HCEC 1CT (cell line): ENCODE data around the gene BTN2A1.

ENCODE experiments used
- DNase-seq: peaks from one replicate; pipeline ENCODE4 v3.0.0-alpha.2; 2017

Gene BTN2A1

GRCh38 chr6:26471970-26472369 lies 14.2 kb downstream of the BTN2A1 start:
- DNase-seq = no peak

DNA sequence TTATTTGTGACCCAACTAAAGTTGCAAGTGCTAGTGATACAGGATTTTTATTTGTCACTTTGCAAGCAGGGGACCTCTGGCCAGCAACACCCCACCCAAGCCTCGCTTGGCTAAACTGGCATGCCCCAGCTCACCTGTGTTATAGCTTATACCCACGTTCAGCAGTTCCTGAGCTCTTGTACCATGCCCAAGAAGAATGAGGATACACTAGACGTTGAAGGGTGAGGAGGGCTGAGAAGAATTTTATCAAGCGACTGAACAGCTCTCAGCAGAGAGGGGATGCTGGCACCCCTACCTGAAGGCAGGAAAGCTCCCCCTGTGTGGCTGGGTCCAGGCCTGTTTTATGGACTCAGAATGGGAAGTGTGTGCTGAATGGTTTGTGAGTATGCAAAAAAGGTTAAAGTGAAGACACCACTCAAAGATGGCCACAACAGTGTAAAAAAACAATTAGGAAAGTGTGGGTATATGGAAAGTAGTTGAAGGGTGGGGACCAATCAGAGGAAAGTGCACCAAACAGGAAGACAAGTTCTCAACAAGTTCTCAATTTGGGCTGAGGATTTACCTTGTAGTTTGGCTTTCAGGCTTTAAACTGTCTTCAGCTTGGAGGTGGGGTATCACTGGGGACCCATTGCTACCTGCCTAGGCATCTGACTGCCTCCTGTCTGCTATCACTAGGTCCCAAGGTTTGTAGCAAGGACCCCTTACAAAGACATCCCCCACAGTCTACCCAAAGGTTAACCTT lies 15.0 kb downstream of the BTN2A1 start:
- DNase-seq = no peak

DNA sequence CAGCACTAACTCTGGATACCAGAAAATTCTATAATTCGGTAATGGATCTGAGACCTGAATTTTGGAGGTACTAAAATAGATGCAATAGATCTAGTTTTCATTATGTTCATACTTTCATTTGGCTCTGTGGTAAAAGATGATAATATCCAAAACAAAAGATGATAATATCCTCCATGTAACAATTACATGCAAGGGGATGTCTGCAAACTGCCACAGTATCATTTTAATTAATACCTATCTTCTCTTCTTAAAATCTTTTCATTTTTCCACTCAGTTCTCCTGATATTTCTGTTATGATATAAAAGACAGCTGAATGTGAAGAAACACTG lies 15.6 kb downstream of the BTN2A1 start:
- no peak for DNase-seq

GRCh38 chr6:26473758-26474438 lies 16.1 kb downstream of the BTN2A1 start:
- DNase-seq = peak; percentile 98

GRCh38 chr6:26474439-26474881 lies 16.7 kb downstream of the BTN2A1 start:
- DNase-seq = no peak

- peak; percentile 32 for DNase-seq
Observed at GRCh38 chr6:26475823-26476729, 18.3 kb downstream of the BTN2A1 start.

GRCh38 chr6:26476896-26477295 lies 19.1 kb downstream of the BTN2A1 start:
- DNase-seq = no peak

- no peak for DNase-seq
Observed at GRCh38 chr6:26477426-26477825, 19.7 kb downstream of the BTN2A1 start.

DNA sequence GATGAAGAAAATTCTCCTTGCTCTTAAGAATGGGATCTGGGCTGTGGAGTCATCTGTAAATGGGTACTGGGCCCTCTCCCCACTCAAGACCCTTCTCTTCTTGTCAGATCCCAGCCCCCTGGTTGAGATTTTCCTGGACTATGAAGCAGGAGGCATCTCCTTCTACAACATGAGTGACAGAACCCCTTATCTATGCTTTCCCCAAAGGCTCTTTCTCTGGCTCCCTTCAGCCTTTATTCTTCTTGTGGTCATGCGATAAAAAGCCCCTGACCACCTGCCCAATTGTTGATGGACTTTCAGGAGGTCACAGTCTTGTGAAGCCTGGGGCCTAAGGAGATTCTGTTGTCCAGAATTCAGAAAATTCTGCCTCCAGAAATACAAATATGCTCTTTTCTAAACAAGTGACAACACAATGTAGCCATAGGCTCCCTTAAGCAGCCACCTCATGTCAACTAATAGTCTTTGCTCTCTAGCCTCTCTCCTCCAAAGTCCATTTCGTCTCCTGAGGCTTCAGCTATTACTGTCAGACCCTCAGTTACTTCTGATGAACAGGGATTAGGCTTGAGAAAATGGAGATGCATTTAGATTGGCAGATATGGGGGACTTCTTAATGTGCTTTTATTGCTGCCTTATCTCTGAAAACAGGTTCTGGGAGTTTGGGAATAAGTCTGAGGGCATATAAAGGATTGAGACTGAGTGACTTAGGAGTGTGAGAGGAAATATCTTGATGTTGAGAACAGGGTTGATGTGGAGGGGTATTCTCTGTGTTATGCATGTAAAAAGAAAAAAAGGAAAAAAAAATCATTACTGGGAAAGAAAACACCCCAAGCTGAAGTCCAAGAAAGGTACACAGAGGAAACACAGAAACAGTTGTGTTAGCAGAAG lies 20.6 kb downstream of the BTN2A1 start:
- no peak for DNase-seq

GRCh38 chr6:26478985-26479278 lies 21.2 kb downstream of the BTN2A1 start:
- DNase-seq = no peak

GRCh38 chr6:26482338-26482737 lies 24.6 kb downstream of the BTN2A1 start:
- no peak for DNase-seq

GRCh38 chr6:26483727-26484126 lies 26.0 kb downstream of the BTN2A1 start:
- DNase-seq = no peak

DNA sequence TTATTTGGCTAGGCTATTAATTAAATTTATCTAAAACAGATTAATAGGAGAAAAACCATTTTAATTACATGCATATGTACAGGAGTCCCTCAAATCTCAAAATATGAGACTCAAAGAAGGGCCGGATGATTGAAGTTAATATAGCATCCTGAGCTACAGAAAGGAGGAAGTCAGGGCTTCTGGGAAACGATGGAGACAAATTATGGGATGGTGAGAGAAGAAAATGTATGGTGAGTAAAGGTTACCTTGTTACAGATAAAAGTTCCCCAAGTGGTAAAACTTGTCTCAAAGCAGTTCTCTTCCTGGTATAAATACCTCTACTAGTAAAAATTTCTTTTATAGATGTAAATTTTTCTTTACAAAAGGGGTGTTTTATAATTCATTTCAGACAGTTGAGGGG lies 26.4 kb downstream of the BTN2A1 start:
- DNase-seq = no peak

- no peak for DNase-seq
Observed at GRCh38 chr6:26485112-26485780, 27.5 kb downstream of the BTN2A1 start.

DNA sequence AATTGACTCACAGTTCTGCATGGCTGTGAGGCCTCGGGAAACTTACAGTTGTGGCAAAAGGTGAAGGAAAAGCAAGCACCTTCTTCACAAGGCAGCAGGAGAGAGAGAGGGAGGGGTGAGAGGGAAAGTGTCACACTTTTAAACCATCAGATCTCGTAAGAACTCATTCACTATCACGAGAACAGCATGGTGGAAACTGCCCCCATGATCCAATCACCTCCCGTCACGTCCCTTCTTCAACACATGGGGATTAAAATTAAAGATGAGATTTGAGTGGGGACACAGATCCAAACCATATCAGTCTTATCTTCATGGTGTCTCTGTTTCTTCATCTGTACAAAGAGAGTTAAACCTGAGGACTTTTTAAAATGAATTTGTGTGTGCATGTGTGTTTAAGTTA lies 28.6 kb downstream of the BTN2A1 start:
- no peak for DNase-seq

GRCh38 chr6:26487466-26487865 lies 29.7 kb downstream of the BTN2A1 start:
- no peak for DNase-seq

DNA sequence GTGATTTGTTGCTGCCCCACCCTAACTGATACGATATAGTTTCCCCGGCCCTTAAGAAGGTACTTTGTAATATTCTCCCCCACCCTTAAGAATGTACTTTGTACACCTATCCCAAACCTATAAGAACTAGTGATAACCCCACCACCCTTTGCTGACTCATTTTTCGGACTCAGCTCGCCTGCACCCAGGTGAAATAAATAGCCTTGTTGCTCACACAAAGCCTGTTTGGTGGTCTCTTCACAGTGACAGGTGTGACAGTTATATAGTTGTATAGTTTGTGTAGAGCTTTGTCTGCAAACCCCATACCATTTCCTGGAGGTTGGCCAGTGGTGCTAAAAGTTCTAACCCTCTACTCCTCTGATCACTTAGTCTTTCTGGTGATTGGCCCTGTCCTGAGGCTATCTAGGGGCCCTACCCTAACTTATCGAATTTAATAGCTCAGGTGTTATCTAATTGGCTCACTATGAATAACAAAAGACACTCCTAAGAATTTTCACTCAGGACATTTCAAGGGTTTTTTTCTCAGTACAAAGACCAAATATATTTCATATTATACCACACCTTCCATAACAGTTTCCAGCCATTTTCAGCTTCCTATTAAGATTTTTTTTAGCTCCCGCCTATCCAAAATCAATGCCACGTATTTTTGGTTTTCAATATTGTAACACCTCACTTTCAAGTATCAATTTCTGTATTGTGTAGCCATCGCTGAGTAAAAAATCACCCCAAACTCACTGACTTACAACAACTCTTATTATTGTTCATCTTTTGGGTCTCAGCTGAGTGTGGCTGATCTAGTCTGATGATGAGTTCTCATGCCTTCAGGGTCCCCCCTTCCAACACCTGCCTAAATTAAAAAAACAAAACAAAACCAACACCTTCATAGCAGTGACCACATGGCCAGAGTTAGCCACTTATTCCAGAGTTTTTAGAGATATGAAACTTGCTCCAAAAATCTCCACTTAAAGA lies 32.5 kb downstream of the BTN2A1 start:
- no peak for DNase-seq

DNA sequence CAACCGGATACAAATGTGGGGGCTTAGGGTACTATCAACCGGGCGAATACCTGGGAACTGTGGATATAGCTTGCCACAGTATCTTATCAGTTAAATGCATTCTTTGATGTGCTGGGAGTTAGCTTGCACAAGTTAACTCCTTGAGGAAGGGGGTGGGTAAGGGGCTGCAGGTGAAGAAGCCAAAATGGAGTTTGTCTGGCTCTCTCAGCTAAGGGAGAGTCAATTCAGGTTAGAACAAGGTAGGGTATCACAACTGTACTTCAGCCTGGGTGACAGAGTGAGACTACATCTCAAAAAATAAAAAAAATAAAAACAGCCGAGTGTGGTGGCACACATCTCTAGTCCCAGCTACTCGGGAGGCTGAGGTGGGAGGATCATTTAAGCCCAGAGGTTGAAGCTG lies 33.8 kb downstream of the BTN2A1 start:
- no peak for DNase-seq

- DNase-seq = peak; percentile 30
Observed at GRCh38 chr6:26493258-26493657, 35.5 kb downstream of the BTN2A1 start.

DNA sequence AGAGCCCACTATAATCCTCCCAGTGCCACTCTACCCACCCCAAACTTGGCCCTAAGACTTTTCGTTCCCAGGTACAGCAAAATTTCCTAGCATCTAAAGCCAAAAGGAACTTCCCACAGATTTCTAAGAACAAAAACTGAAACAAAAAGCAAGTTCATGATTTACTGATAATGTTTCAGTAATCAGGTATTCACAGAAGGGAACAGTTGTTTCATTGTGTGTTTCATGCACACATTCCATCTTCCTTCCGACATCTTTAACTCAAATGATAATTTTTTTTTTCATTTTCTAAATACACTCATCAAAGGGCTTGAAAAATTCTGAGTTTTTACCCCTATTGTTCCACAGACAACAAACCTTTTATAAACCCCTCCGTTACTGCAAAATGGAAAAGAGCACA lies 36.4 kb downstream of the BTN2A1 start:
- no peak for DNase-seq

DNA sequence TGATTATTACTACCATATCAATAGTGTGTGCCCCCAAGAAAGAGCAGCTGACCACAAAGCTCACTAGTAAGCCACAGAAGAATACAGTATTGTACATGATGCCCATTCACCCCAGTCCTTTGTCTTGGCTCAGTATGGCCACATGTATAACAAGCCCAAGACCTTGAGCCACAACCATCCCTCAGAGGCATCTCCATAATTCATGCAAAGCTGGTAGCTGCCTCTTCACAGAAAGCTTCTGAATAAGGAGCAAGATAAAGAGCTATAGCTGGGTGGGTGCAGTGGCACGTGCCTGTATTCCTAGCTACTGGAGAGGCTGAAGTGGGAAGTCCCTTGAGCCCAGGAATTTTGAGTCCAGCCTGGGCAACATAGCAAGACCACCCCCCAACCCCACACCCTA lies 37.5 kb downstream of the BTN2A1 start:
- DNase-seq = no peak
